ENCODE measurements around the gene CD44.

The CD44 gene

DNA sequence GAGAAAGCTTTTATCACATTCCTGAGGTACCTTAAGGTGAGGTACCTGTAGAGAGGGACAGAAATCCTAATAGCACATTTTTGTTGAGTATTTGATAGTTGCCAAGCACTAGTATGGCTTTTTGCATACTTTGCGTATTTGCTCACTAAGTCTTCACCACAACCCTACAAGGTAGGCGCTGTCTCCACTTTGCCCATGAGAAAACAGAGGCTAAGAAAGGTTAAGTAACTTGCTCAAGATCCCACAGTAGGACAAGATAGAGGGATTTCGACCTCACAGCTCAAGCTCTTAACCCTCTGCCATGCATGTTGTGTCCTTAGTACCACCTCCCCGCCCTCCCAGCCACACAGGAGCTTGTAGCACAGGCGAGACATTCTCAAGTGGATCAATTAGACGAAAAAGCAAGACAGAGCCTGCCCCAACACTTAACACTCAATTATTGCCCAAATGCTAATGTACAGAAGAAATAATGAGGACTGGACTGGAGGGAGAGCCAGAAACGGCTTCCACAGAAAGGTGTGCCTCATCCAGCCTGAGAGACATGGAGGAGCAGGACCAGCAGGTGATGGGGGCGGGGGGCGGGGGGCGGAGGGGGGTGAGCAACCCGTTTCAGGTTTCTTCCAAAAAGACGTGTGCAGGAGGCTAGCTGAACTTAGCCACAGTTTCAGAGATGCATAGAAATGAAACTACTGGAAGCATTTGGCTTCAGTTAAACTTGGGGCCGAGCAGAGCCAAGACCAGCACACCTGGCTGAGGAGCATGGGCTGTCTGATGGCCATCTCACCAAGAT, 26.7 kb upstream of the CD44 start:
- DNase-seq, result no peak

DNA sequence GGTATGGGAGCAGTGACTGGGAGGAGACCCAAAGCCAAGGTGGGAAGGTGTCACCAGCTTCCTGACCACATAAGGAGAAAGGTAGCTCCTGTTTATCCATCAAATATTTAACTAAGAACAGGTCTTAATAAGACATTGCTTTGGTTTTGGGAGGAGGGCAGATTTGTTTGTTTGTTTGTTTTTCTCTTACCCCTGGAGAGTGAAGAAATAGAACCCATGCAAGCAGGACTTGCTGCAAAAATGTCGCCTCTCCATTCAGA, 26.2 kb upstream of the CD44 start:
- no peak for DNase-seq

DNA sequence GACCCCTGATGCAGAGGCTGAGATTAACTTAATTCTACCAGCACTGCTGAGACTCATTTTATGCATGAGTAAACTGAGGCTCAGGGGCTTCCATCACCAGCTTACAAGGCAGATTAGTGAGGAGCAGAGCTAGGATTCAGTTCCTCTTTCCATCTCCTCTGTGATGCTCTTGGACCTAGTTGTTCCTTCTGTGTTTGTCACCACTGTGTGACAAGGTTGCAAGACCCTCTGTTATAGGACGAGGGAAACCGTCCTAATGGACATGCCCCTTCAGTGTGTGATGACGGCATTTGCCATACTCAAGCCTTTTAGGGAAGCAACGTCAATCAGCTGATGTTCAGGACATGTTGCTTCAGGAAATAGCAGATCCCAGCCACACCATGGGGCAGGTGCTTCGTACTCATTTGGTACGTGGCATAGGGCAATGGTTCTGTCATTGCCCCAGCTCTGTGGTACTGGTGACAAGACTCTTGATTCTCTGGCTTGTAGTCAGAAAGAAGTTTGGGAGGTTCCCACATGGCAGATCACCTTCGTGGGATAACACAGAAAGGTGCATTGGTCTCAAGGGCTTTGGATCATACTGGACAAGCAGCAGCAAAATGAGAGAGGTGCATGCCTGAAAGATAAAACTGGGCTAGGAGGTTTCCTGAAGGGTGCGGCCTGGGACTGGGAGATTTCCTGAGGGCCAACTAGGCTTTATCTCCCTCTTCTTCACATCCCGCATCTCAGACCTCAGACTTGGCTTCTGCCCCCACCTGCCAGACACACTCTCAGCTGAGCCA, 23.9 kb upstream of the CD44 start:
- DNase-seq, result peak in 1 of 2 donors; percentile 30

DNA sequence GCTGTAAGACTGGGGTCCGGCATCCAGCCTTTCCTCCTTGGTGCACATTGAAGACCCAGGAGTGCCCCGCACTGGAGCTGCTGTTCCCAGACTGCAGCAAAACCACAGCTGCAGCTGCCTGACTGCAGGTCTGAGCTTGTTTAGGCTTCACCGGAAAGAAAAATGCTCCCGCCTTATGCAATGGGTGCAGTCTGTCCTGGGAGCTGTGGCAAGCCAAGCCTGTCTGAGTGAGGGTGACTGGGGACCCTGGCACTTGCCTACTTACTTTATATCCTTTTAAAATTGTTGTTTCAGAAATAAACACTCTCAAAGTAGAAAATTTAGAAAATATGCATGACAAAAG, 23.3 kb upstream of the CD44 start:
- no peak for DNase-seq

DNA sequence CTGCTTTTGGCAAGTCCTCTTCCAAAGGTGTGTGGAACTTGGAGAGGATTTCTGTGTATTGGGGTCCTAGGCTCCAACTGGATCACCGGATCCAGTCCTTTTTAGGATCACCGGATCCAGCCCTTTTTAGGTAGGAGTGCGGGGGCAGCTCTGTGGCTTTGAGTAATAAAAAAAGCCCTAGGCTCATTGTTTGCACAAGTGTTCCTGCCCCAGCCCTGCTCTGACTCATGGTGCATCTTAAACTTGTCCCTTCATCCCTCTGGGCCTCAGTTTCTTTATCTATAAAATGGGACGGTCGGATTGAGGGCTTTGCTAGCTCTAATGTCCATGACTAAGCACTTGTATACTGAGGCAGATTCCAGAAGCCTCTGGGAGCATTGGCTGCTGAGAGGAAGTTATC, 22.7 kb upstream of the CD44 start:
- no peak for DNase-seq

DNA sequence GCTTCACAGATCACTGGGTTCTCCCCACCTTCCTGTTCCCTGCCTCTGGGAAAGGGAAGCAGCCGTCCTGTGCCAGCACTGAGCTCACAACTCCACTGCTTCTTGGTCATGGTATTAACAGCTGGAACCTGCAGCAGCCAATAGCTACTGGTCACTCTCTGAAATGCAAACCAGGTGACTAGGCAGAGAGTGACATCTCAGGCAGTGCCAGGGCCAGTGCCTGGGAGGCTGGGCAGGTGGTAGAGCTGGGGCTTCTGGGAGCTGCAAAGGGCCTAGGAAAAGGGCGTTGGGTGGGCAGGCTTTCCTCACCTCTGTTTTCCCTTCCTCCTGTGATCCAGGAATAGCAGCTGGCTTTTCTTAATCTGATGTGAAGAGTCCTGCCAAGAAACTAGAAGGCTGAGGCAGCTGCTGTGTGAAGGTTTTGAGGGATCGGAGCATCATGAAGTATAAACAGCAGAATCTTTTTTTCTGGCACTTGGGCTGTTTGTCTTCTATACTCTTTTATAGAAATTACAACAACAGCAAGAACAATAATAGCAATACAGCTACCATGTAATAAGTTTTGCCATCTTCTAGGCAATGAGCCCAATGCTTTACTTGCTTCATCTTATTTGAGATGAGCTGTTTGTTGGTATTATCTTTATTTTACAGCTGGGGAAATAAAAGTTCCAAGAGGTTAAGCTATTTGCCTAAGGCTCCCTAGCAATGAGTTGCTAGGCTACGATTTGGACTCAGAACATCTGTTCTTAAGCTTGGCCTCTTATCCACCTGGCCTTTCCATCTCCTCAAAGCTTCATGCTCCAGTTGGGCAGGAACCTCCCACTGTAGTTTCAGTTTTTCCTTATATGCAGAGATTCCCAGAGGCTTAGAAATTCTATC, 22.0 kb upstream of the CD44 start:
- DNase-seq, result no peak

DNA sequence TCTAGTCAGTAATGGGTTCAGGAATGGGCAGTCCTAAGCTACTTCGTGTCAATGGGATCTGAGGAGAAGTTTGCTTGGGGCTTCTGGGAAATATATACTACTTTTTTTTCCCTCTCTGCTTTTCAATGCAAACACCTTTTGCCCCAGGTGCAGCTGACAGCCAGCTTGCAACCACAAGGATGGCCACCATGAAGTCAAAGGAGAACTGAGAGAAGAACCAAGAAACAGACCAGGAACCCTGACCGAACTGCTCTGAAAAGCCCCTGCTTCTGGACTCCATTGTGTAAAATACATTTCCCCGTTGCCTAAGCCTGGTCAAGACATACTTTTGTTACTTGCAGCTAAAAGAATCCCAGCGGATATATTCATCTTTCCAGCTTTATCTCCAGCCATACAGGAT, 20.1 kb upstream of the CD44 start:
- peak in 1 of 2 donors; percentile 26 for DNase-seq

DNA sequence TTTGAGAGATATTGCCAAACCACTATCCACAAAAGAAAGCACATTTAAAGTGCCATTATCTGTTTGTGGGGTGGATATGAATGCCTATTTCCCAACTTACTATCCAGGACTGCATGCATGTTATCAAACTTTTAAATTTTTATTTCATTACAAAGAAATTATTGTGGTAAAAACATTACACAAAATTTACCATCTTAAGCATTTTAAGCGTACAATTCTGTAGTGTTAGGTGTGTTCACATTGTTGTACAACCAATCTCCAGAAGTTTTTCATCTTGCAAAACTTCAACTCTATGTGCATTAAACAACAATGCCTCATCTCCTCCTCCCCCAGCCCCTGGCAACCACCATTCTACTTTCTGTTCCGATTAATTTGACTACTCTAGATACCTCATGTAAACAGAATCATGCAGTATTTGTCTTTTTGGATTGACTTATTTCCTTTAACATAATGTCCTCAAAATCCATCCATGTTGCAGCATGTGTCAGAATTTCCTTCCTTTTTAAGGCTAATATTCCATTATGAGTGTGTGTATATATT, 17.6 kb upstream of the CD44 start:
- DNase-seq, result no peak

DNA sequence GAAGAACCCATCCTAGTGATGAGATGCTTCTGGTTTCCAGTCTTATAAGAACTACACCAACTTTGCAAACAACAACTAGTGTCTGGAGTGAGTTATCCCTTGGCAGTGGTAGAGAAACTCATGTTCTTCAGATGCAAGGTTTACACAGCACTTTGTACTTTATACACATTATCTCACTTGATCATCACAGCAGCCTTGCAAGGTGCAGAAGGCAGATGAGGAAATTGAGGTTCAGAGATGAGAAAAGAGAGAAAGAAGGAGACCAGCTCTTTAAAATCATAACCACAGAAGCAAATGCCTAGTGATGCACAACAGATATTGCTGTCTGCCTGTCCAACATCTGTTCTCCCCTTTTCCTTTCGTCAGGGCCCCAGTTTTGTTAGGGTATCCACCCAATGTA, 16.7 kb upstream of the CD44 start:
- DNase-seq, result peak in 1 of 2 donors; percentile 35

DNA sequence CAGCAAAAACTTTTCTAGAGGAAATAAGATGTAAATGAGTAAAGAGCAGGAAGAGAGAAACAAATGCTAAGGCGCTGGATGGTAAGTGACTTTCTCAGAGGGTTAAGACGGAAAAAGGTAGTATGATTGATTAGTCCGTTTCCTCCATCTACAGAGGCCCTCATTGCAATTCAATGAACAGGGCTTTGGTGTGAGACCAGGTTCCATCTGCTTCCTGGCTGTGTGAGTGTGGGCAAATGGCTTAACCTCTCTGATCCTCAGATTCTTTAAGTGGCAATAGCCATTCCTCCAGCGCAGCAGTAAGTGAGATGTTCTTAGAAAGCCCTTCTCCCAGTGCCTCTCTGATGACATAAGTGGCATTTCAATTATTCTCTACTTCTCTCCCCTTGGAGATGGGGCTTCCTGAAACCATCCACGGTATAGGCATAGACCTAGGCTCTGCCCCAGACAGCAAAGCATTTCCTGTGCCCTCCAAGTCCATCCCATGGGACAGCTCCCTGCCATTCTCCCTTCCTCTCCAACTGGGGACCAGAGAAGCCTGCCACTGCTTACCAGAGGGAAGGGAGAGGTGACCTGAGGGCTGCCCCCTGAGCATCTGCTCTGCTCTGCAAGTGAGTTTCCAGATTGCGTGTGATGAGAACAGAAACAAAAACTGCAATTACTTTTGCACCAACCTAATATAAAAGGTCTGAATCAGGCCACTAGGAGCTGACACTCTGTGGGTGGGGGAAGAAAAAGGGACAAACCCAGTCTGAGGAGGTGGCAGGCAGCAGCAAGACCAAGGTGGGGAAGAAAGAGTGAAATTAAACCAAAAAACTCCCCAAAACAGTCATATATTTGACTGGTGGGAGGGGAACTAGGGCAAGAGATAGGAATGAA, 12.7 kb upstream of the CD44 start:
- peak in 1 of 2 donors; percentile 57 for DNase-seq

DNA sequence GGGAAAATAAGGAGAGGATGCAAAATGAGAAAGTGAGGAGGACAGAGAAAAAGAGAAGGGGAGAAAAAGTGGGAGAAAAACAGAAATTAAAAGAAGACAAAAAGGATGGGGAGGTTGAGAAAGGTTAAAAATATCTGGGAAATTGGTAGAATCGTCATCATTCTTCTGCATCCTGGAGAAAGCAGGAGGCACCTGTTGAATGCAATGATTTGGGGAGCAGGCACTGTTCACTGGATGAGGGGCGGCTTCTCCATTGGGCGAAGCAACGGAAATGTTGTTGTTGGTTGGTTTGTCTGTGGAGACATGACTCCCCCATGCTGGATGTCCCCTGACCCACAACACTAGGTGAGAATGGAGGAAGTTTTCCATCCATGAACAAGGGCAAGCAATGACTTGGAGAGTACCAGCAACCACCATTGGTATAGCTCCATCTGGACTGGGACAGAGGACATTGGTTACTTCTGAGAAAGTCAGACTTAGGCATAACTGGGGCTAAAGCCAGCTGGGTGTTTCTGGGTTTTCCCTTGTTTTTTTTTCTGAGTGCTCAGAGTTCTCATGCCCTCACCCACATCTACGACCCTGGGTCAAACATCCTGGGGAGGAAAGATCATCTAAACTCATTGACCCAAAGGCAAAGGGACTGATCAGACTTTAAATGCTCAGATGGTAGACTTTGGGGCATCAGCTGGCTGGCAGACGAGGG, 11.9 kb upstream of the CD44 start:
- no peak for DNase-seq

DNA sequence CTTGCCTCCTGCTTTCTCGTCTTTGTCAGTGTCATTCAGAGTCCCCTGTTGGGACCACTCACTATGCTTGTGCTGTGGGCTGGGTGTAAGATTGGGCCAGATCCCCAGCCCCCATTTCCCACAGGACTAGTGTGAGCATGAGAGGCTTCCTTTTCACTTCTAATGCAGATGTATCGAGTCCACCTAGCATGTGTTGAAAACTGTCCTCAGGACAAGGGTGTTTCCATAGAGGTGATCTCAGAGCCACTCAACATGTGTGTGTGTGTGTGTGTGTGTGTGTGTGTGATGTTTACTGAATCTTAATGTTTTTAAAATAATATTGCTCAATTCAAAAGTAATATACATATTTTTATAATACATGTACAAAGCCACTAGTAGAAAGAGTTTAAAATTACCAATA, 11.4 kb upstream of the CD44 start:
- DNase-seq, result no peak

DNA sequence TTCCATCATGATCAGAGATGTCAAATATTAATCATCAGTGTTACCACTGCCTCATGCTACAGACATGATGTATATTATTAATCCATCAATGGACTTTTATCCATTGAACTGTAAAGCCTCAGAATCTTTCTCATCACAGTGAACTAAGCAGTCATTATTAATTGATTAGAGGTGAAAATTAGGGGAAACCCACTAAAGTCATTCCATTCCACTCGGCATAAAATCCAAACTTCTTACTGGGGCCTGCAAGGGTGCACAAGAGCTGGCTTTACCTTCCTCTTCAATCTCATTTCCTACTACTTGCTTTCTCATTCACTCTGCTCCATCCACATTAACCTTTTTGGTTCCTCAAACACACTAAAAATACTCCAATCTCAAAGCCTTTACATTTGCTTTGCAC, 7.9 kb upstream of the CD44 start:
- no peak for DNase-seq

DNA sequence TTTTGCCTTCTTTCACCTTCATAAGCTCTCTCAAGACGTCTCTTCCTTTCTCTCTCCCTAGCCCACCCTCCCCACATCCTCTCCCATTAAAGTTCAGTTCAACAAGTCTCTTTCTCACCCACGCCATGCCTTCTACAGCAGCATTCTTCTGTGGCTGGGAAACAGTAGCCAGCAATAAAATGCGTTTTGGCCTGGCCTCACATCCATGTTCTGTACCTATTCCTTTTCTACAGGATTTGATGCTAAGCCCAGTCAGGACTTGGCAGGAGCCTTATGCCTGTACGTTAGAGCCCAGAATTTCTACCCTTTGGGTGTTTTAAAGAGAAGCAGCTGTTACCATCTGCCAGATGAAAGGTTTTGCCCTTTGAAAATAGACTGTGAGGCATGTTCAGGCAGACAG, 7.1 kb upstream of the CD44 start:
- no peak for DNase-seq

DNA sequence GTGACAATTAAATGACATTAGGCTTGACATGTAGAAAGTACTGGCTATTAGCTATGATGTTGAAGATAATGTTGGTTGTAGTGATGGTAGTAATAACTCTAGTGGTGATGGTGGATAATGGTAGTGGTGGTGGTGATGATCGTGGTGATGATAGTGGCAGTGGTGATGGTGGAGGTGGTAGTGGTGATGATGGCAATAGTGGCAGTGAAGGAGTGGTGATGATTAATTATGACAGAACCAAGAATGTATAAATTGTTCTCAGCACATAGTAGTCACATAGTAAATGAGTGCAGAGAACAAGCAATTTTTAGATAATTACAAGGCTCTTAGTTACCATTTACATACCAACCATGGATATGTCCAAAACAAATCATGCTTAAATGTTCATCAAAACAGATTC, 5.3 kb upstream of the CD44 start:
- no peak for DNase-seq

DNA sequence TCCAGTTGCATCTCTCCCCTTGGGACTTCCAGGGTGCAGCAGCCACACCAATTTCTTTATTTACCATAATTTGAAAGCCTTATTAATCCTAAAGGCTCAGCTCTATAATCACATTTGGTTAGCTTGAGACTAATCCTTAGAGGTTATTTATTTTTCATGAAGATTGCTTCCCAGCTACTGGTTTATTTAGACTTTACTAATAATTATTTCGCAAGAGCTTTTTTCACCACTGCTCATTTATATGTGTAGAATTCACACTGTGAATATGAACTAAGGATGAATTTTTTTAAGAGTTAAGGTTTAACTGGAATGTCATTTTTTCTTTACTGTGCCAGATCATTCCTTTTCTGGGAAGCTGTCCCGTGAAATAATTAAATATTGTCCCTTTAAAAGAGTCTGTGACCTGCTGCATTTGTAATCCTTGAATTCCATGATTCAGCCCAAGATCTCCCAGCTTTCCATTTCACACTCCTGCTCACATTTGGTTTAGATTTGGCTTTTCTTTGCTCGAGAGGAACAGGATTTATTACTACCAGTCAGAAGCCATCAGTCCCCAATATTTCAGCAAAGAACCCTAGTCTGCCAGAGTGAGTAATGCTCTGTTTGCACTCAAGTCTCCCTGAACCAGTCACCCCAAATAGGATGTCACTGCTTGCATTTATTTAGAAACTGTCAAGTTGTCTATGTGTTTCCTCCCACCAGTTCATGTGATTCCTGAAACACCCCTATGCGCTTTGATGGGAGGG, 4.4 kb upstream of the CD44 start:
- no peak for DNase-seq

DNA sequence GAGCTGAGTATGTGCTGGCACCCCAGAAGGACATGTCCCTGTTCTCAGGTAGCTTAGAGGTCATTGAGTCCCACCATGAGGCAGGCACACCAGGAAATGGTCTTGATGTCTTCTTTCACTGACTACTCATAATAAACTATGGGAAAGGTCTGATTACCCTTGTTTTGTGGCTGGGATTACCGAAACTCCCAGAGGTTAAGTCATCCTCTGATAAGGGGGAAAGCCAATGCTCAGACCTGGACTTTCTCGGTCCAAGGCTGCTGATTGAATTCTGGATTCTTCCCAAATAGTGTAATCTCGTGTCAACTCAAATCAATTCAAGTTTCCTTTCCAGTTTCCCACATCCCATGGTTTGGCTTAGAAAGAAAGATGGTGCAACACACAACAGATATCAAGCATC, 3.7 kb upstream of the CD44 start:
- no peak for DNase-seq

DNA sequence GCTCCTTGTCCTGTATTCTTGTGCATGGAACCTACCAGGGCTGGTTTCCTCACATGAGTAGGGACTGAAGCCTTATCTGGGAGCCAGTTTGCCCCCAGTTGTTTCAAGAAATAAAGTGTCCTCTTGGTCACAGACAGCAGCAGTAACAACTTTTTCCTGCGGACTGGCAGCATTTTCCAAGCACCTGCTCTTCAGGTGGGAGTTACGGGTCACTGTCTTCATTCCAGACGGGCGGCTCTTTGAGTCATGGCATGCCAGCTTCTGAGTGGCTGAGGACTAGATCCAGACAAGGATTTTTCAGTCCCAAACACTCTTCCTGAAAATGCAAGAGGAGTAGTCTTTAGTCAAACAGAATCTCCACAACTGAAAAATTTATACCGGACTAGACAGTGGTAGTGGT, 2.7 kb upstream of the CD44 start:
- DNase-seq, result no peak

DNA sequence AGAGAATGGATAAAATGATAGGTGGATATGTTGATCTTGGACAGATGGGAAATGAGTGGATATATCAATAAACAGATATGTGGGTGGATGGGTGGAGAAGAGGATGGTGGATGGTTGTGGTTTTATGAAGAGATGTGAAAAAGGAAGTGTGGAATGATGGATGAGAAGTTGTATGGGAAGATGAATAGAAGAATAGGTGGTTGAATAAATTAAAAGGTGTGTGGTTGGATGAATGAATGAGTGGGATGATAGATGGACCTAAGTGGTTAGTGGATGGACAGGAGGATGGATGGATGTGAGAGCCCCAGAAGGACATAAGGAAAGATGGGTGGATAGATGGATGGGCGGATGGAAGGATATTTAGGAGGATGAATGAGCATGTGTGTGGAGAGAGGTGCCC, 913 bp upstream of the CD44 start:
- no peak for DNase-seq

DNA sequence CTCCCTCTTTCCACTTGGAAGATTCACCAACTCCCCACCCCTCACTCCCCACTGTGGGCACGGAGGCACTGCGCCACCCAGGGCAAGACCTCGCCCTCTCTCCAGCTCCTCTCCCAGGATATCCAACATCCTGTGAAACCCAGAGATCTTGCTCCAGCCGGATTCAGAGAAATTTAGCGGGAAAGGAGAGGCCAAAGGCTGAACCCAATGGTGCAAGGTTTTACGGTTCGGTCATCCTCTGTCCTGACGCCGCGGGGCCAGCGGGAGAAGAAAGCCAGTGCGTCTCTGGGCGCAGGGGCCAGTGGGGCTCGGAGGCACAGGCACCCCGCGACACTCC, 397 bp upstream of the CD44 start:
- peak in 1 of 2 donors; percentile 19 for DNase-seq

DNA sequence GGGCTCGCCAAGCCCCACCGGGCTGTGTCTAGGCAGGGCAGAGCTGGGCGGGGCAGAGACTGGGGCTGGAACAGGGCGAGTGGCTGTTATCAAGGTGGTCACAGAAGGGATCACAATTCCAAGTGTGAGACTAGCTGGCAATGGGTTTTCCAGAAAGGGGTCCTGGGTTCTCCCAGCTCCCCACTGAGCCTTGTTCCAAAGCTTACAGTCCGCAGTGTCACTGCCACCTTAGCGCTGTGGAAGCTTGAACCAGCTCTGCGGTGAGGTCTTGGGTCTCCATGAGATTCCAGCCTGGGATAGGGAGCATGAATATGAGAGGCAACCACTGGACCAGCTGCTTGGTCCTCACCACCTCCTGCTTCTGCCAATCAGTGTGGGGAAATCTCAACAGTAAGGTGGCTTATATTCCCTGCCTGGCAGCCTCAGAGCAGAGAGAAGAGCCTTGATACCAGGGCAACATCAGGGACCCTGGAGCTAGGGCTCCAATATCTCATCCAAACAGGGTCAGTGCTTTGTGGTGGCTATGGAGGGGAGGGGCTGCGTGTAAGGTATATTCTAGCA, 831 bp downstream of the CD44 start:
- DNase-seq, result peak; percentile 37 to 42
